GM21528 (cell line): Measurements from ENCODE around the gene LMO3.

Source experiments
- ATAC-seq: cut with Tn5 transposase; IDR thresholded peaks from one replicate; pipeline ENCODE4 v1.9.1; 2021; ENCODE audit warnings: mild to moderate bottlenecking, moderate library complexity; ENCODE audit not compliant: unreplicated experiment, low FRiP score

Gene LMO3

GRCh38 chr12:16606117-16606200 is at the start of gene LMO3:
LMO3 (minus strand) TSS chr12:16606162; CDS start chr12:16600860, 5,302 bp downstream.
- ATAC-seq, result no peak

- peak; percentile 97 for ATAC-seq
These were observed 30.6 kb upstream of the LMO3 start for GRCh38 chr12:16636435-16637055.

DNA sequence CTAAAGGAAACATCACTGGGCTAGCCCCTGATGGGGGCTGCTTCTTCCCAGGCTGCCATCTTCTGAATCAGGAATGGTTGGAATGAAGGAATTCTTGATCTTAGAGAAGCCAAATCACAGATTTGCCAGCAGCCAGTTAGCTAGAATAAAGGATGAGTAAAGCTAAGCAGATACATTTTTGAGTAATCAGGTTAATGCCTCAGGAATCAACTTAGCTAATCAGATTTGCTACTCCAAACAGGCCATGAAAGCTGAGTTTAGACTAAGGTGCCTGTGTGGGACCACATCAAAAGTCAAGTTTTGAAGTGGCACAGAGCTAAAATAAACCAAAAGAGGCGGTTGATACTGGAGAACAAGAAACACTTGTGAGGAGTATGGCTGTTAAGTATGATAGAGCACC is 28.8 kb upstream of the LMO3 start:
- ATAC-seq, result no peak

- ATAC-seq, result no peak
These were observed 21.0 kb upstream of the LMO3 start for GRCh38 chr12:16626991-16627390.

DNA sequence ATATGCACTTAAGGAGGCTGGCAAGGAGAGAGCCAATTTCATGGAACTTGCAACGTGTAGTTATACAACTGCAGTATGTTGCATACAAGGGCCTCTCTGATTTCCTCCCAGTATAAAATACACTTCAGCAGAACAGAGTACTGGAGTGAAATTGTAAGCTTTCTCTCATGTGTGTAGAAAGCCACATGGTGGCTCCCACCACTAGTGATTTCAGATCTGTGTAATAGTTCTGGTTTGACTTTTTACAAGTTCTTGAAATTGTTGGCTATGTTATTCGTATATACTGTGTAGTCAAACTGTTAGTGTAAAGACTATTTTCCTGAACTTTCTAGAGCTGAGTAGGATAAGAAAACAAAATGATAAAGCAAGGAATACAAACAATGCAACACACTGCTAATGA is 16.4 kb upstream of the LMO3 start:
- ATAC-seq, result no peak

- no peak for ATAC-seq
These were observed 13.6 kb upstream of the LMO3 start for GRCh38 chr12:16619537-16619936.

DNA sequence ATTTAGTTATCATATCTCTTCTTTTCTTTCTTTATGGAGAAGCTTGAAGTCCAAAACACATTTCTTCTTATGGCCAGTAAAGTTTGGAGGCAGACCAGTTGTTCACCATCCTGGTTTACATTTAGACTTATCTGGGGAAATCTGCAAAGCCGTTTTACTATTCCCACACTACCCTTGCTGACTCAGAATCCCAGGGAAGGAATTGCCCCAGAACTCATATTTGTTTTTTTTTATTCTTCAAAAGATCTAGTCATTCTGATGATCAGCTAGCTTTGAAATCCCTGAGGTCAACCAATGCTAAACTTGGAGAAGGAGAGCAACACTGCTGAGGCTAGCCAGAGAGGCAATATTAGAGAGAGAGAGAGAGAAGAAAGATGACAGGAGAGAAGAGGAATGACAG is 12.3 kb upstream of the LMO3 start:
- no peak for ATAC-seq

DNA sequence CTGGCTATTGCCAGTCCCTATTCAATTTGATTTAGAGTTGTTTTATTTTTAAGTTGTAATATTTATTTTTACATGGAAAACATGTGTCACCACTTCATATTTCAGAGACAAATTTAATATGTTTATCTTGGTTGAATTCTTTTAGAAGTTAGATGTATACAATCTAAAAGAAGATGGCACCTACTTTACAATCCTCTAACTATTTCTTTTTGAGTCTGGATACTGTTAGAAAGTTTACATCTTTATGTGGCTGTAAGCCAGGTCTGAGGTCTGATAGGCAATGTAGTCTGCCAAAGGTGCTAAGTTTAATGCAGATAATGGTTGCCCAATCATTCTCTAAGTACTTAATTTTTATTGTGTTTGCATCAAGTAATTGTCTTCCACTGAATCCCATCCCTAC is 7.2 kb upstream of the LMO3 start:
- no peak for ATAC-seq

DNA sequence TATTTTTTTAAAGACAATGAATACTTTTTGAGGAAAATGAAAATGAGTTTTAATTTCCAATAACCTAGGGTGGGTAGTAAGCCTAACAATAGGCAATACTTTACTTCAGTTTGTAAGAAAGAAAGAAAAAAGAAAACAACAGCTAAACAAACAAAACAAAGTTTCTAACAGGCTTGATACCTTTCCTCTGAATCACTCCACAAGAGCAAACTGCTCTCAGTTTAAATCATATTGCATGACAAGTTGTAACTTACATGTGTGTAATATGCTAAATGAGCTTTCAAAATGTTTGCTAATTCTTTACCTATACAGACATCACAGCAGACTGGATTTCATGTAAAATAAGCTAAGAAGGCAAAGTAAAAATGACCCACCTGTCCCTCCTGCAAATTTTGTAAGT is 6.7 kb upstream of the LMO3 start:
- no peak for ATAC-seq

DNA sequence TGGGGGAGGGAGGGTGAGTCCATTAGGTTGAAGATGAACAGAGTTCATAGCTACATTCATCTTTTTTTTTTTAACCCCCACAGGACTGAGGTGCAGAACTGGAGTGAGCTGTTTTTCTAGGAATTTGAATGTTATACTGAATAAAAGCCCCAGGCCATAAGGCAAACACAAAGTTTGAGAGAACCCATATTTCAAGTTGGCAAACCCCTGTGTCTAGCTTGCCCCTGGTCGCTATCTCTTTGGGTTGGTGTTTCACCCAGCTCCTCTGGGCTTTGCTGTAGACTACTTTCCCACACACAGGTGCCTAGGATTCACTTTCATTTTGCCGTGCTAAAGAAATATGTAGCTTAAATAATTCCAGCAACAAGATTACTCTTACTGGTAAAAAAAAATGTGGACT is 5.2 kb upstream of the LMO3 start:
- peak; percentile 37 for ATAC-seq

DNA sequence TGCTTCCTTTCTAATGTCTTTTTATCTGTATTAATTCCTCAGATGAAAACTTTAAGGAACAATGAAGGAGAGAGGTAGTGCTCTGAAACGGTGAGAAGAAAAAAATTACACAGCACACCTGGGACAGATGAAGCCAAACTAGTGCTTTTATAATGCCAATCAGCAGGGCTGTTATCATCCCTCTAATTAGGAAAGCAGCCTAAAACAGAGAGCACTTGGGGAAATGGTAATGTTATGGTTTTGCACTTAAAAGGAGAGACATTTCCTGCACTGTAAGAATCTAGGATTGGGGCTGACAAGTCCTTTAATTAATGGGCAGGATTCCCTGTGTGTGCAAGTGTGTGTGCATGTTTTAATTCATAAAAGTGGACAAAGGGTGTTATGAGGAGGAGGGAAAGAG is 4.8 kb upstream of the LMO3 start:
- ATAC-seq, result peak; percentile 2

DNA sequence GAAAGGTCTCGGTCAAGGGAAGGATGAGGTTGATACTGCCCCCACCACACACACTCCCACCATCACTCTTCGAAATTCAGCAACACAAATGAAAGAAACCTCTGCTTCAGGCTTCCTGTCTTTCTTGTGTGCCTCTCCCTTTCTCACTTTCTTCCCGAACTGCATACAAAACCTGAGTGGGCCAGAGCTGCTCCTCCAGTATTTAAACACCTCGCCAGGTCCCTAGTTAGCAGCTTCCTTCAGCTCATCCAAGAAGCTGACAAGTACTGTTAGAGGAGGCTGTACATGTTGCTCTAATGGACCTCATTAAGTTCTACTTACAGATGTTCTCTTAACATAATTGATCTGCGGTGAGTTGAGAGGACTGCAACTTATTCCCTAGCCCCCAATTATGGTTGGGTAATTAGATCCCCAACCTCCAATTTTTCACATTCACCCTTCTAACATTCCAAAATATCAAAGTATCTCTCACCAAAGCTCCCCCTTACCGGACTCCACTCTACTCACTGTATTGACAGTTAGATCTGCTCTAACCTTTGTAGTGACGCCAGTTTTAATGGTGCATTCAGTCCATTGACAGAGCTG is 4.1 kb upstream of the LMO3 start:
- ATAC-seq, result no peak

- no peak for ATAC-seq
These were observed 3.1 kb upstream of the LMO3 start for GRCh38 chr12:16608946-16609539.

- no peak for ATAC-seq
These were observed 2.2 kb upstream of the LMO3 start for GRCh38 chr12:16607906-16608775.

DNA sequence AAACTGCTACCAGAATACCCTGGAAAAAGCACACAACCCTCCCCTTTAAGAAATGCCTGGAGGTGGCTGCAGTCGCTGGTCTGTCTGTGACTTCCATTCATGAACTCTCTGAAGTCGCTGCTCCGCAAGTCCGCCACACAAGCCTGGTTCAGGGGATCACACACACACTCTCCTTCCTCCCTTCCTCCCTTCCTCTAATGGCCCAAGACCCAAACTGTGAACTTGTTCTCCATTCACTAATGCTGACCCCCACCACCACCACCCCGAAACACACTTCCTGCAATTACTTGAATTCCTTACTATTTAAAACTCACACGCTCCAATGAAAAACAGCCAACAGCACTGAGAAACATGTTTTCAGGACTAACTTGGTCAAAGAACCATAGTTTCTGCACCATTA is 1.0 kb upstream of the LMO3 start:
- ATAC-seq, result no peak

DNA sequence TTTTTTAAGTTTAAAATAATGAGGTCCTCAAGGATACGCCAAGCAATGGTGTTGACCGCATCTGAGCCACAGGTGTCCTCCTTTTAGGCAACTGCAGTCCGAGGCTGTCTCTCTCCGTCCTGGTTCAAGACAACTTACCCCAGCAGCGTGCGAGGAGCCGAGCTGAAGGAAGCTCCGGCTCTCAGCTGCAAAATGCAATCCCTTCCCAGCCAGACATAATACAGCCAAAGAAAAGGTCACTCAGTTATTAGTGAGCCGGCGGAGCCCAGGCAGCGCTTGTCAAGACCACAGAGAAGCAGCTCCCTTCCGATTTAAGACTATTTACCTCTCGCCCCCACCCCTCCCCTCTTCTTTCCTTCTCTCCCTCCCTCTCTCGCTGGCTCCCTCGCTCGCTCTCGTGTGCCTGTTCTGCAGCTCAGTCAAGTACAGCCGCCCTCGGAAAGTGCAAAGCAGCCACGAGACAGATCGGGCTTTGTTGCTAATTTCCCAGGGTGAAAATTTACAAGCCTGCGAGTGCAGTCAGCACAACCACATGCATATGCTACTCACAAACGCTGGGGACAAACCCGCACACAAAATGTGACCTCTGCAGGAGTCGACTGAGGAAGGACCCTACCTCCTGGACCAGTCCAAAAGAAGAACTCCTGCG is 363 bp upstream of the LMO3 start:
- ATAC-seq, result peak; percentile 64

GRCh38 chr12:16605642-16606116 is 283 bp downstream of the LMO3 start:
- ATAC-seq, result no peak

DNA sequence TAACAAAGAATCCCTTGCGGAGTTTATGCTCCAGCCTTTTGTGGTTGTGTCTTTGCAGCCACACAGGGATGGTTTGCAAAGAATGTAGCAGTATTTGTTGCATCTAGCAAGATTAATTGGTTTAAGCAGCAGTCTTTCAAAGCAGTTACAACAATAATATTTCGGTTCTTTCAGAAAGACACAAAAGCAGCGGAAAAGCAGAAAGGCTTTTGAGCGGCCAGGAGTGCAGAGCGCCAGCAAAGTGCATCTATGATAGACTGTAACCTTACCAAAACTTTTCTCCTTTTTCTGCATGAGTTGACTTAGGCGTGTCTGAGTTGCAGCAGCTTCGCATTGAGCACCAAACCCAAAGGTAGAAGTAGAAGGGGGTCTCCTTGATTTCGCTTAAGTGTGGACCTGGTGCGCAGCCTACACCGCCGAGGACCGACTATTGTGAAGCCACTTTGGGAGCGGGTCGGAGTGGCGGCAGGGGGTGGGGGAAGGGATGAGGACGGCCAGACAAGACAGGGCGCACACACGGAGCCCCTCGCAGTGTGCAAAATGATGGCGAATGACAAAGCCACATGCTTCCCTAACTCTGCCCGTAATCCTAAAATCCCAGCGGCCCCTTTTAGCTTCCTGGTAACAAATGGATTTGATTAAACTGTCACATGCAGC is 1.2 kb downstream of the LMO3 start:
- ATAC-seq, result no peak

DNA sequence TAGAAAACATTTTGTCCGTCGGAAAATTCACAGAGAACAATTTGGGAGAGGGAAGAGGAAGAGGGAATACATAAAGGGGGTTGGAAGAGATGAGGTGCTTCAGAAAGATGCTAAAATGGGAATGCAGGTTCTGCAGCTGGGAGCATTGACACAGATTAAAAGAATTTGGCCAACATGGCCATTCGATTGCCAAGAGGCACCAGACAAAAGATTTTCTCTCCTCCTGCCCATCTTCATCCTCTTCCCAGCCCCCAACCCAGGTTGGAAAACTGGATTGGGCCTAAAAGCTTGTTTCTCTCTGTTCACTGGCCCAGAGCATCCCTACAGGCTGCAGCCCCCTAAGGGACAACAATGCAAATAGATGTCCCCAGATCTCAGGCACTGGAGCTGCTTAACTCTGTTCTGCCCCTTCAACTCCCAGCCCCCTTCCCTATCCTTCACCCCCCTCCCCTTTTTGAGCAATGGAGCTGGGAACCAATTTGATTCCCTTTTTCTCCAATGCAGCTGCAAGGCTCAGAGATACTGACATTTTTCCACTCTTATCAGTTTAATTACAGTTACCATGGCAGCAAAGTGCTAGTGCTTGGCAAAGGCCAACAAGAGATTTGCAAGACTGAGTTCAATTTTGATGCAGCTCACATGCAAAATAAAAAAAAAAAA is 1.9 kb downstream of the LMO3 start:
- no peak for ATAC-seq

- no peak for ATAC-seq
These were observed 2.6 kb downstream of the LMO3 start for GRCh38 chr12:16603260-16603915.
